ENCODE data around the gene OR2M7.
"Not testable (repeated sequence)": the region's sequence is repeated elsewhere in the genome, so short reads cannot be mapped to it uniquely, and the experiment has no call there.

The OR2M7 gene

GRCh38 chr1:248324468-248324867 lies at the start of gene OR2M7:
OR2M7 (minus strand) TSS chr1:248324568; CDS start chr1:248324568, 0 bp downstream.
- no peak within 1 kb of the TSS for H3K4me3 ChIP-seq

GRCh38 chr1:248373761-248374160 lies 49.4 kb upstream of the OR2M7 start:
- Histone ChIP-seq H3K4me3 (no peak overlapping the region), H3K27ac (no peak overlapping the region)

More at GRCh38 chr1:248324468-248324867, at the start of gene OR2M7:
- H3K27ac ChIP-seq = no peak within 1 kb of the TSS

GRCh38 chr1:248372394-248372793 lies 48.0 kb upstream of the OR2M7 start:
- H3K27ac ChIP-seq = no peak overlapping the region

GRCh38 chr1:248366609-248367008 lies 42.2 kb upstream of the OR2M7 start:
- Histone ChIP-seq H3K4me3 (no peak overlapping the region), H3K27ac (no peak overlapping the region)

More at GRCh38 chr1:248372394-248372793, 48.0 kb upstream of the OR2M7 start:
- no peak overlapping the region for H3K4me3 ChIP-seq

- H3K4me3 ChIP-seq = no peak within 1 kb of the TSS
These were observed 36.9 kb upstream of the OR2M7 start, which contains the start of gene OR2T4 for GRCh38 chr1:248361121-248361715. OR2T4 (plus strand) TSS chr1:248361665; CDS start chr1:248361665, 0 bp downstream.

GRCh38 chr1:248359415-248359814 lies 35.0 kb upstream of the OR2M7 start:
- no peak overlapping the region for H3K27ac ChIP-seq

More at GRCh38 chr1:248361121-248361715, 36.9 kb upstream of the OR2M7 start, which contains the start of gene OR2T4:
- H3K27ac ChIP-seq = no peak within 1 kb of the TSS

GRCh38 chr1:248348475-248348874 lies 24.1 kb upstream of the OR2M7 start, which contains the start of gene OR14C36:
OR14C36 (plus strand) TSS chr1:248348775; CDS start chr1:248348775, 0 bp downstream.
- Histone ChIP-seq H3K4me3 (no peak within 1 kb of the TSS), H3K27ac (no peak within 1 kb of the TSS)

More at GRCh38 chr1:248359415-248359814, 35.0 kb upstream of the OR2M7 start:
- H3K4me3 ChIP-seq = no peak overlapping the region

GRCh38 chr1:248343451-248343850 lies 19.1 kb upstream of the OR2M7 start:
- no peak overlapping the region for H3K27ac ChIP-seq
- no peak overlapping the region for H3K4me3 ChIP-seq

- Histone ChIP-seq H3K27ac (no peak overlapping the region), H3K4me3 (no peak overlapping the region)
These were observed 7.6 kb downstream of the OR2M7 start for GRCh38 chr1:248316796-248317195.

GRCh38 chr1:248306740-248307139 lies 17.6 kb downstream of the OR2M7 start:
- H3K4me3 ChIP-seq, H3K27ac ChIP-seq: not testable (repeated sequence)

GRCh38 chr1:248306103-248306502 lies 18.3 kb downstream of the OR2M7 start:
- no peak overlapping the region for H3K27ac ChIP-seq
- H3K4me3 ChIP-seq = no peak overlapping the region

GRCh38 chr1:248305672-248306071 lies 18.7 kb downstream of the OR2M7 start:
- not testable (repeated sequence) for H3K4me3 ChIP-seq

GRCh38 chr1:248303324-248303723 lies 21.0 kb downstream of the OR2M7 start, which contains the start of gene OR2T12:
OR2T12 (minus strand) TSS chr1:248303424; CDS start chr1:248295578, 7,846 bp downstream.
- H3K4me3 ChIP-seq = no peak within 1 kb of the TSS

More at GRCh38 chr1:248305672-248306071, 18.7 kb downstream of the OR2M7 start:
- H3K27ac ChIP-seq = not testable (repeated sequence)

GRCh38 chr1:248288391-248288790 lies 36.0 kb downstream of the OR2M7 start:
- no peak overlapping the region for H3K4me3 ChIP-seq
- no peak overlapping the region for H3K27ac ChIP-seq

More at GRCh38 chr1:248303324-248303723, 21.0 kb downstream of the OR2M7 start, which contains the start of gene OR2T12:
- no peak within 1 kb of the TSS for H3K27ac ChIP-seq

- Histone ChIP-seq H3K4me3 (no peak within 1 kb of the TSS), H3K27ac (no peak within 1 kb of the TSS)
These were observed 46.5 kb downstream of the OR2M7 start, which contains the start of gene OR2T33 for GRCh38 chr1:248277876-248278275. OR2T33 (minus strand) TSS chr1:248277976; CDS start chr1:248273814, 4,162 bp downstream.

Data from skin epidermis (tissue), 12 donors.